ENCODE data around the gene PAK1.
A peak's percentile ranks its signal among the peaks of the same experiment; 100 is the strongest.

PAK1 gene

GRCh38 chr11:77474684-77475060 lies 778 bp upstream of the PAK1 start:
- no peak for DNase-seq (ENCODE audit: low spot score)

DNA sequence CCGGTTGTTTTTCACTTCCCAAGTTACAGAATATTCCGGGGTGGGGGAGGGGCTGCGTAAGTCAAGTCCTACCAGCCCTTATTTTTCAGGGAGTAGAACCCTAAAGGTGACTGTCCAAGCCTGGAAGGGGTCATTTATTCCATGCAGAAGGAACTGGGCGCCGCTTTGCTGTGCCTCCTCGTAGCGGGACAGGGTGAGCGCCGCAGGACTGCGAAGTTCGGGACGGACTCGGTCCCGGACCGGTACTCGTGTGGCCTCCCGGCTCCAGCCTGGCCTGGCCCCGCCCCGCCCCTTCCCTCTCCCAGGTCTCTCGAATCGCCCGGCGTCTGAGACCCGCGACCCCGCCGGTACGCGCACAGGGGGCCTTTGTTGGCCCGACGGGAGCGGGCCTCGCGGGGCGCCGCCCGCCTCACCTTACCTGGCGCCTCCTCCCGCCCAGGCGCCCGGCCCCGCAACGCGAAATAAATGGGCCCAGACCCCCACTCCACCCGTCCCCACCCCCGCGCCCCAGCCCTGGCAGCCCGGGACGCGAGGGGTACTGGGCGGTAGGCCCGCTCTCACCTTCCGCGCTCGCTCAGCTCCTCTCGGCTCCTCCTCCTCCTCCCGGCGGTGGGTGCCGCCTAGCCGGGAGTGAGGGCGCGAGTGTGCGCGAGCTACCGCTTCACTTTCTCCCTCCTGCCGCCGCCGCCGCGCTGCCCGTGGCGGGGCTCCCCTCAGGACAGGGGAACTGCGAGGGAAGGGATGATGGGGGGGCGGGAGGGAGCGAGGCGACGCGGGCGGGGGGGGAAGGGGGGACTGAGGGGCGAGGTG lies 698 bp downstream of the PAK1 start:
- DNase-seq (ENCODE audit: low spot score), result no peak

GRCh38 chr11:77471558-77472193 lies 2.2 kb downstream of the PAK1 start:
- no peak for DNase-seq (ENCODE audit: low spot score)

GRCh38 chr11:77470971-77471370 lies 2.9 kb downstream of the PAK1 start:
- DNase-seq (ENCODE audit: low spot score), result no peak

DNA sequence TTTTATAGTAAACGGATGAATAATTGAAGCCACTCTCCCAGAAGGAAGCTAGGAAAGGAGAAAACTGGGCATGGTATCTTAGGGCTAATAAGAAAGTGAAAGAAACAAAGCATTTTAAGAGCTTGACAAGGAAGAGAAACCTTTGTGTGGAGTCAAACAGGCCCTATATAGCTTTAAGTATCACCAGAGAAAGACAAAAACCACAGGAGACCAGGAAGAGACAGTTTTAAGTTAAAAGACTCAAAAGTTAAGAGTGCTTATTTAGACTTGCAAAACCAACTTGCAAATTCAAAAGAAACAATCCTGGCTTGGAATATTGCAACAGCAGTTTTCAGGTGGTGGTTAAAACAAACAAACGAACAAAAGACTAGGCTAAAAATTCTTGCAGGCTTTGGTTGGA lies 3.4 kb downstream of the PAK1 start:
- no peak for DNase-seq (ENCODE audit: low spot score)

DNA sequence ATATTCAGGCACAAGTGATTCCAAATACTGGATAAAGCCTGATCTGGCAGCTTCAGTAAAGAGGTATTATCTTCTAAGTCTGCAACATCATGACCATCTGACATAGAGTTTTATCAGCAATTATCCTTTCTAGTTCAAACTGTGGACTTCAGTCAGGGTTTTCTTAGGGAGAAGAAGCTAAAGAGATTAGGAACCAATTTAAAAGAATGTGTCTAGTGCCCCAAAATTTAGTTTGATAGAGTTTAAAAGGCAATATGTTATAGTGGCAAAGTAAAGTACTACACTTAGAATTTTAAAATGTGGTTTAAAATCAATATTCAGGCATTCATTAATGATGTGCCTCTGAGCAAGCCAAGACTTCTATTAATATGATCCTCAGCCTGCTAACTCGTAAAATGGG lies 5.4 kb downstream of the PAK1 start:
- DNase-seq (ENCODE audit: low spot score), result no peak

DNA sequence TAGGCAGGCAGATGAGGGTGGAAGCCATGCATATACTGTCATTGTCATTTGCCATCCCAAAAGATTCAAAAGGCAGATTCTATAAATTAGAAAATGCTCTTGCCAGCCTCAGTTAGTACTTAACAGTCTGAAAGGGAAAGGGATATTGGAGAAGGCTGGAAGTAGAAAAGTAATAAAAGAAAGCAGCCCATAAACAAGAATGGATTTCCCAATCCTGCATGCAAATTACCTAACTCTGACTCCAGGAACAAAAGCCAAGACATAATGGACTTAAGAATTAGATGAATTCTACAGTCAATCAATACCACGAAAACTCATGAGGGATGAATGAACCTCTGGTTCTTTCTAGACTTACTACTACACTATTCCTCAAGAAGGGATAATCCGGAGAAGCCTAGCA lies 5.9 kb downstream of the PAK1 start:
- DNase-seq (ENCODE audit: low spot score), result no peak

- peak; percentile 40 for DNase-seq (ENCODE audit: low spot score)
Measured at GRCh38 chr11:77467233-77467632, 6.7 kb downstream of the PAK1 start.

DNA sequence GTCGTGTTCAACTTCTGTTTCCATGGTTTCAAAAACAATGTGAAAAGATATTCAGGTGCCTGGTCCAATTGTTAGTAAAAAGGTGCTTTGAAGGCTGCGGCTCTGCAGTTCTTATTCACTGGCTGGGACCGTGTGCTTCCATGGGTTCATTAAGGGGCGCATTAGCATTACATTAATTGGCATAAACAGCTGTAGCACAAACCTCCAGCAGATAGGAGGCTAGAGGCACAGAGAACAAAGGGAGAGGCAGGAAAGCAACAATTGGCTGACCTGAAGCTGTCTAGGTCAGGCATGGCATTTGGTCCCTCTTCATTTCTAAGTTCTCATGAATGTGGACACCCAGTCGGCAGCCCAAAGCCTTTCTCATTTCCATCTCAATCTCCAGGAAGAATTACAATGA lies 16.6 kb downstream of the PAK1 start:
- DNase-seq (ENCODE audit: low spot score), result no peak

DNA sequence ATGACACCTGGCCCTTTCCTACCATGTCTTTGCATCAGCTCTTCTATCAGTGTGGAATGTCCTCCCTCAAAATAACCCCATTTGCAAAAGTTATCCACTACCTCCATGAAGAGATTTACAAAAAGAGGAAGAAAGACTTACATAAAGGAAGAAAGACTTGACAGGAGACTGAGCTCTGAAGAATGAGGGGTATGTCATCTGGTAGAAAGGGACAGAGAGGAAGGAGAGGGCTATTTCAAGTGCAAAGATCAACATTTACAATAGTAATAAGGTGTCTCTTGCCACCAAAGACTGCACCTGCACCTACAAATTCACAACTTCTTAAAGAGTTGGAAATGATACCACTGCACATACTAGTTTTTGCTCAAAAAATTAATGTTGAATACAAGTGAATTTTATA lies 18.2 kb downstream of the PAK1 start:
- no peak for DNase-seq (ENCODE audit: low spot score)

GRCh38 chr11:77454867-77455655 lies 18.8 kb downstream of the PAK1 start:
- DNase-seq (ENCODE audit: low spot score), result no peak

GRCh38 chr11:77450227-77450626 lies 23.7 kb downstream of the PAK1 start:
- no peak for DNase-seq (ENCODE audit: low spot score)

- no peak for DNase-seq (ENCODE audit: low spot score)
Measured at GRCh38 chr11:77449784-77450183, 24.1 kb downstream of the PAK1 start.

DNA sequence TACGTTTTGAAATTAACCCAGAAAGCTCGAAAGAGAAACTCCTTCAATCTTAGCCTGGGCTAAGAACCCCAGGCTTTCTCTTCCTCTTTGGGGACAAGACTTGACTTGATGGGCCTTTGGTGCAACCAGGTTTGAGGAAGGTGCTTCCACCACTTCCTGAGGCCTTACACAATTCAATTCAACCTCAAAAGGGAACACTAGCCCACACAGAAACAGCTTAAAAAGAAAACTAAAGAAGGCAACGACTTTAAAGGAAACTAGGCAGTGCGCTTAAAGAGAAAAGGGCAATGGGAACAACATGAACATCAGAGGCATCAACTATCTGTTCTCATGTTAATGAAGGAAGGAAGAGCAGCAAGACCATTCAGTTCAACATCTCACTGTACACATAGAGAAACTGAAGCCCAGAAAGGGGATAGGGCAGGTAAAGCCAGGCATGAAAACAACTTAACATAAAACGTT lies 24.8 kb downstream of the PAK1 start:
- DNase-seq (ENCODE audit: low spot score), result no peak

DNA sequence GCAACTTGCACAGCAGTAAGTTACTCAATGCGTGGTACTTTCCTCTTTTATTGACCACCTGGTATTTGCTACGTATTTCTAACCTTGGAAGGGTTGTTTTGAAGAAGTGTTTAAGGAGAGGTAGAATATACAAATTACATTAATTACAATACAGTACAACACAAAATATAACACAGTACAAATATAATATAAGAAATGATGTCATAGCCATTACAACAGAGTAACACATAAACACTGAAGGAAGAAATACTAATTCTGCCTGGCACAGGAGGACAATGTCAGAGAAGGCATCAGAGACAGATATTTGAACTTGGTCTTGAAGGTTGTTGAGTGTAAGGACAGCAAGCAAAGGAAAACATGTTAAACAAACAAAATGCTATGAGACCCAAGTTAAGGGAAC lies 25.6 kb downstream of the PAK1 start:
- no peak for DNase-seq (ENCODE audit: low spot score)

GRCh38 chr11:77446911-77447629 lies 26.8 kb downstream of the PAK1 start:
- DNase-seq (ENCODE audit: low spot score), result no peak

- DNase-seq (ENCODE audit: low spot score), result no peak
Measured at GRCh38 chr11:77444261-77444660, 29.6 kb downstream of the PAK1 start.

GRCh38 chr11:77442394-77443053 lies 31.4 kb downstream of the PAK1 start:
- DNase-seq (ENCODE audit: low spot score), result no peak

DNA sequence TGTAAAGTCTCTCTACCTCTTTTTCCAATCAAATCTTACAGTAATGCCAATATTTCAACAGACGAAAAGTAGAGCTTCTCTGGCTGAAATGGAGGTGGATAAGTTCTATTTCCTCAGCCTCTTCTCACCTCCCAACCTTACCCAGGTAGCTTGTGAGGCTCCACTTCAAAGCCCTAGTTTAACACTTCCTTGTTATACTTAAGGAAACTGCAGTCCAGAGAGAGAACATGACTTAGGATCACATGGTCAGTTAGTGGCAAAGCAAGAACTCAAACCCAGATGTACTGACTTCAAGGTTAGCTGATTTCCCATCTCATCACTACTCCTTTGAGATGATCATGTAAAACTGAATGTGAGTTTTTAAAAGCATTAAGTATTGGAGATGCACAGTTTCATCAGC lies 32.5 kb downstream of the PAK1 start:
- DNase-seq (ENCODE audit: low spot score), result no peak

GRCh38 chr11:77440678-77441077 lies 33.2 kb downstream of the PAK1 start:
- no peak for DNase-seq (ENCODE audit: low spot score)

GRCh38 chr11:77438487-77438886 lies 35.4 kb downstream of the PAK1 start:
- DNase-seq (ENCODE audit: low spot score), result no peak

- DNase-seq (ENCODE audit: low spot score), result no peak
Measured at GRCh38 chr11:77436969-77437368, 36.9 kb downstream of the PAK1 start.
